ENCODE results near the gene CELF6.

- TF ChIP-seq FOXP2 (optimal IDR thresholded peaks at IDR 0.05; ENCODE audit: control extremely low read depth, extremely low read length, insufficient read depth): no peak
- TF ChIP-seq POLR2AphosphoS5 (IDR thresholded peaks at IDR 0.05; ENCODE audit: borderline replicate concordance, low read depth, low read length): no peak
- TF ChIP-seq EZH2 (IDR thresholded peaks at IDR 0.05): no peak
Observed at GRCh38 chr15:72338148-72338547, 18.2 kb upstream of the CELF6 start.
